ENCODE measurements around the gene ANKS3. TPM values are rescaled to one million over a fixed set of nuclear protein-coding genes. Genes with fewer than 3 reads are reported as not detected.

Gene ANKS3
- total RNA-seq, 1 experiment from 2014 or later, result 26.6 TPM

GRCh38 chr16:4686497-4687210, 47.4 kb downstream of the ANKS3 start:
- ATAC-seq (no peak), DNase-seq (ENCODE audit: low read depth, low spot score) (no peak)
- in situ Hi-C loops (cut with HindIII; ENCODE audit: low pct_unique_long_range_greater_than_20kb, low sequenced_read_pairs) (no loop called here), intact Hi-C loops (cut with micrococcal nuclease; ENCODE audit: unreplicated experiment) (no loop called here)
- Histone ChIP-seq H3K27ac (ENCODE audit: low read length) (no peak overlapping the region), H3K4me1 (ENCODE audit: control insufficient read depth, insufficient read depth, low read length) (peaks cover 6% of the 10 kb centered on the region), H3K36me3 (ENCODE audit: control insufficient read depth, insufficient read depth, low read length) (no peaks in the 10 kb centered on the region), H3K4me3 (ENCODE audit: low read depth in 2 of 2, low read length in 2 of 2) (no peak overlapping the region), H3K27me3 (ENCODE audit: control insufficient read depth, insufficient read depth, low read length) (no peaks in the 10 kb centered on the region), H3K9me3 (ENCODE audit: control insufficient read depth, insufficient read depth, low read depth, low read length) (no peaks in the 10 kb centered on the region)
- ChIA-PET CTCF (no interaction called here), POLR2A (no interaction called here)
- no TSS peak for BruUV-seq (replicated peaks)
- TF ChIP-seq REST (IDR thresholded peaks at IDR 0.05; ENCODE audit: insufficient read depth in 1 of 2, low read depth in 2 of 2, low read length in 1 of 2) (no peak), SIN3A (IDR thresholded peaks at IDR 0.05; ENCODE audit: borderline replicate concordance, insufficient read depth, low read depth, low read length) (no peak), POLR2AphosphoS5 (IDR thresholded peaks at IDR 0.05; ENCODE audit: low read depth, low read length) (no peak), CTCF (IDR thresholded peaks at IDR 0.05) (no peak), TCF7L2 (IDR thresholded peaks at IDR 0.05; ENCODE audit: low read depth, low read length) (no peak)

- no TSS peak for BruUV-seq (replicated peaks)
Measured at GRCh38 chr16:4685776-4686496, 48.1 kb downstream of the ANKS3 start.

More at GRCh38 chr16:4685776-4686496, 48.1 kb downstream of the ANKS3 start:
- H3K27ac ChIP-seq (ENCODE audit: low read length), result no peak overlapping the region
- ATAC-seq (no peak), DNase-seq (ENCODE audit: low read depth, low spot score) (no peak)
- H3K9me3 ChIP-seq (ENCODE audit: control insufficient read depth, insufficient read depth, low read depth, low read length), result no peaks in the 10 kb centered on the region
- POLR2A ChIA-PET, result no interaction called here
- no peak for TF ChIP-seq SIN3A (IDR thresholded peaks at IDR 0.05; ENCODE audit: borderline replicate concordance, insufficient read depth, low read depth, low read length)
- no peak for TF ChIP-seq TCF7L2 (IDR thresholded peaks at IDR 0.05; ENCODE audit: low read depth, low read length)
- TF ChIP-seq POLR2AphosphoS5 (IDR thresholded peaks at IDR 0.05; ENCODE audit: low read depth, low read length), result no peak
- TF ChIP-seq CTCF (IDR thresholded peaks at IDR 0.05), result no peak
- no peak for TF ChIP-seq REST (IDR thresholded peaks at IDR 0.05; ENCODE audit: insufficient read depth in 1 of 2, low read depth in 2 of 2, low read length in 1 of 2)
- H3K4me3 ChIP-seq (ENCODE audit: low read depth in 2 of 2, low read length in 2 of 2), result no peak overlapping the region
- no peaks in the 10 kb centered on the region for H3K27me3 ChIP-seq (ENCODE audit: control insufficient read depth, insufficient read depth, low read length)
- CTCF ChIA-PET, result interaction anchor here (0.6 kb wide), 1 partner anchor 1760 kb away, joined by 4 read pairs; no protein-coding TSS in a partner anchor
- intact Hi-C loops (cut with micrococcal nuclease; ENCODE audit: unreplicated experiment) (no loop called here), in situ Hi-C loops (cut with HindIII; ENCODE audit: low pct_unique_long_range_greater_than_20kb, low sequenced_read_pairs) (no loop called here)
- H3K36me3 ChIP-seq (ENCODE audit: control insufficient read depth, insufficient read depth, low read length), result no peaks in the 10 kb centered on the region
- no peaks in the 10 kb centered on the region; the same call in 1 of the 2 replicates for H3K4me1 ChIP-seq (ENCODE audit: control insufficient read depth, insufficient read depth, low read length)

All from Panc1 (cell line).